HepG2 (cell line): ENCODE measurements around the gene KRTAP1-3.
"Not testable (repeated sequence)": the region's sequence is repeated elsewhere in the genome, so short reads cannot be mapped to it uniquely, and the experiment has no call there.

Source experiments
- NR2F2 ChIP-seq: IDR thresholded peaks from 2 replicates; pipeline ENCODE4 v1.6.1; 2012; ENCODE audit warnings: low read depth, inconsistent platforms, borderline replicate concordance
- TF ChIP-seq, protein P1 (sequence below): sonication (generic); formaldehyde crosslinking; IDR thresholded peaks from 2 replicates; pipeline ENCODE4 v1.4.0; 2020; ENCODE audit warnings: missing genetic modification reagents, borderline replicate concordance

DNA sequence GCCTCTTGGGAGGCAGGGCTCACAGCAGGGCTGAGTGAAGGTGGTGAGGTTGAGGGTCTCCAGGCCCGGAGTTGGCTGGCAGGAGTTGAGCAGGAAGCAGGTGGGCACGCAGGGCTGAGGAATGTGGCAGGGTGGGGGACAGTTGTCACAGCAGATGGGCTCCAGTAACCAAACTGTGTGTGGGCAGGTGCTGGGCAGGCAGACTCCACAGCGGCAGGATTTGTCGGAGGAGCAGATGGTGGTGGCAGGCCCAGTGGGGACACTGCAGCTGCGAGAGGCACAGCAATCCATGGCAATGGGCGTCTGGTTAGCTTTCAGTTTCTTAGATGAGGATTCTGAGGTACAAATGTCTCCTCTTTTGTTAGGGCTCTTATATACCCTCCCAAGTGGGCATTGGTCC is 35.1 kb downstream of the KRTAP1-3 start, which contains the start of gene KRTAP3-2:
- TF ChIP-seq NR2F2, result not testable (repeated sequence)
- TF ChIP-seq, protein P1, sequence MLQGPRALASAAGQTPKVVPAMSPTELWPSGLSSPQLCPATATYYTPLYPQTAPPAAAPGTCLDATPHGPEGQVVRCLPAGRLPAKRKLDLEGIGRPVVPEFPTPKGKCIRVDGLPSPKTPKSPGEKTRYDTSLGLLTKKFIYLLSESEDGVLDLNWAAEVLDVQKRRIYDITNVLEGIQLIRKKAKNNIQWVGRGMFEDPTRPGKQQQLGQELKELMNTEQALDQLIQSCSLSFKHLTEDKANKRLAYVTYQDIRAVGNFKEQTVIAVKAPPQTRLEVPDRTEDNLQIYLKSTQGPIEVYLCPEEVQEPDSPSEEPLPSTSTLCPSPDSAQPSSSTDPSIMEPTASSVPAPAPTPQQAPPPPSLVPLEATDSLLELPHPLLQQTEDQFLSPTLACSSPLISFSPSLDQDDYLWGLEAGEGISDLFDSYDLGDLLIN (CRISPR knock-in tag), result not testable (repeated sequence)
